Right renal cortex interstitium (tissue), 3 donors: ENCODE results near the gene NKD1. TPM values are rescaled to one million over a fixed set of nuclear protein-coding genes. Genes with fewer than 3 reads are reported as not detected.
"Not testable (repeated sequence)": the region's sequence is repeated elsewhere in the genome, so short reads cannot be mapped to it uniquely, and the experiment has no call there.

Experiments
- DNase-seq, 3 donors: peaks; one replicate each; pipeline ENCODE4 v3.0.0-alpha.2; 2013; ENCODE audit warnings: low read depth in 3 of 3, low spot score in 2 of 3
- polyA plus RNA-seq, 3 donors: library from polyadenylated mRNA; unstranded; fragments of 120-200 nt; gene quantifications; one replicate each; pipeline ENCODE4 v1.2.1, GENCODE V29; 2013; ENCODE audit not compliant: insufficient read length in 3 of 3

Gene NKD1
- polyA plus RNA-seq, 3 donors, result 9.3 to 11.2 (median 10.4) TPM

DNA sequence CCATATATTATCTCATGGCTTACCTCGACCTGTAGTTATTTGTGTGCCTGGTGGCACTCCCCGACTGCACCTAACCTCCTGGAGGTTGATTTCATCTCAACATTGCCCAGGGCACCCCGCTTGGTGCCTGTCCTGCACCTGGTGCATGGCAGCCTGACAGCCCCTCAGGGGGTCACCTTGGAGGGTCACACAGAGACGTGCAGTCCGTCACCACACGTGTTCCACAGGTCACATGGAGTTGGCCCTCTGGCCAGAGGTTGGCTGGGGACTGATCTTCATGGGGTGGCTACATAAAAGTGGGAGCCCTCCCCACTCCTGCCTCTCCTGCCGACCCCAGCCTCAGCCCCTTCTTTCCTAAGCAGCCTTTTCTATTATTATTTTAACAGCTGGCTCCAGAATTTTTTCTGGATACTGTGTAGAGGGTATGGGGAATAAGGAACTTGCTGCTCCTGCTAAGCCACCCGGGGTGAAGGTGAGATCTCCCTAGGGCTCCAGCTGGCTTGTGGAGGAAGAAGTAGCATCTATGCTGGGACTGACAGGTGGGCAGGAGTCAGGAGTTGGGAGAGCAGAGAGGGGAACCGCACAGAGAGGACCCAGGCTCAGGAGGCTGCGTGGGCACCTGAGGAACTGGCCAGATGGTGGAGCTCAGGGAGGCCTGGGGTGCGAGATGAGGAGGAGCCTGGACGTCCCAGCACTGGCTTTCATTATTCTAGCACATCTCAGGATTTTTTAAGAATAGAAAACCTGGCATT lies 12.5 kb upstream of the NKD1 start:
- DNase-seq, result no peak

DNA sequence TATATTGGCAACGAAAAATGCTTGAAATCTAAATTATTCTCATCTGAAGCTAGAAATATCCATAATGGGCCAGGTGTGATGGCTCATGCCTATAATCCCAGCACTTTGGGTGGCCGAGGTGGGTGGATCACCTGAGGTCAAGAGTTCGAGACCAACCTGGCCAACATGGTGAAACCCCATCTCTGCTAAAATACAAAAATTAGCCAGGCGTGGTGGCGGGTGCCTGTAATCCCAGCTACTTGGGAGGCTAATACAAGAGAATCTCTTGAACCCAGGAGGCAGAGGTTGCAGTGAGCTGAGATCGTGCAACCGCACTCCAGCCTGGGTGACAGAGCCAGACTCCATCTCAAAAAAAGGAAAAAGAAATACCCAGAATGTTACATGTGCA lies 11.9 kb upstream of the NKD1 start:
- DNase-seq, result not testable (repeated sequence)

DNA sequence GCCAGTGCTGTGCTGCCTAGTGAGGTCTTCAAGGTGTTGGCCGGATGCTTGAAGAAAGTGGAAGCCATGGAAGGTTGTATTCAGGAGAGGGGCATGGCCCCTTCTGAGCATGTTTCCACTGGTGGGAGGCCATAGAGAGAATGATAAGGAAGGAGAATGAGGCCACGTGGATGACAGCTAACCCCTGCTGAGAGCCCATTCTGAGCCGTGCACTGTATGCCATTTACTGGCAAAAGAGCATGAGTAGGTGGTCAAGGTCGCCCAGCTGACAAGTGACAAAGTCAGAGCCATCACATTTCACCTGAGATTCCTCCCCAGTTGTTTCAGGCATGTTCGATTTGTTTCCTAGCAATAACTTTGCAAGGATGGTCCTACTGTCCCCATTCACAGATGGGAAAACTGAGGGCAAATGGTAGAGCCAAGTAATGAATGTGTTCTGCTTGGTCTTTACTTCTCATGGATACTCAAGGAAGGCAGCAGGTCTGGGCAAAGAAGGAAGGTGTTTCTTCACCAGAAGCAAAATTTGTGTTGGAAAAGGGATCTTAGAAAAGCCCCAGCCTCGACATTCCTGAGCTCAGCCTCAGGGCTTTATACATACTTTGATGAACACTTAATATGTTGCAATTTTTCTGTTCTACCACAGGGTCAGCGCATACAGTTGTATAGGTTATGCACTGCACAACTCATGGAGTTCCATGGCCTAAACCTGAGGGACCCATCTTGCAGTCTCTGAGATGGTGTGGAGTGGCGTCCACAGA lies 10.5 kb upstream of the NKD1 start:
- no peak for DNase-seq

- no peak for DNase-seq
Measured at GRCh38 chr16:50538411-50539052, 9.7 kb upstream of the NKD1 start.

DNA sequence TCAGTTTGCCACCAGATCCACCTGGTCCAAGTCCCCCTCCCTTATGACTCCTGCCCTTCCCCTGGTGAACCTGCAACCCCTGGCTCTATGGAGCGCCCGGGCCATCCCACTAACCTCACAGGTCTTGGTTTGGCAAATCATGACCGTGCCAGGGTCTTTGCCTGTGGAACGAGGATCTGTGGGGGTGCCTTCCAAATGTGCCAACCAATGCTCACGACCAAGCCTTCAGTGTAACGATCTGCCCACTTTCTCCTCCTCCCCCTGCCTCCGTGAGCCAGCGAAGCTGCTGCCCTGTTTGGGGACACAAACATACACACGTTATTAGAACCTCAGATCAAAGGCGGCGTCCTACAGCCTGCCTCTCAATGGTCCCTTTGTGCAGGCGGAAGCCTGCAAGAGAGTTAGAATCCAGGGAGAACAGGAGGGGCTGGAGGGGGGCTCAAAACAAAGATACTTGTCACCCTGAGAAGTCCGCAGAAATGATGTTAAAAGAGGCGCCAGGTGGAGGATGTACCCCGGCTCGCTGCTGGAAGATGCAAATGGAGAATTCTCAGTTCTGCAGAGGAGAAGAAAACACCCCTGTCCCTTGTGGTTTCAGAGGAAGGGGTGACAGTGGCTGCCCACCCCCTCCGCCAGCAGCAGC lies 9.0 kb upstream of the NKD1 start:
- no peak for DNase-seq

DNA sequence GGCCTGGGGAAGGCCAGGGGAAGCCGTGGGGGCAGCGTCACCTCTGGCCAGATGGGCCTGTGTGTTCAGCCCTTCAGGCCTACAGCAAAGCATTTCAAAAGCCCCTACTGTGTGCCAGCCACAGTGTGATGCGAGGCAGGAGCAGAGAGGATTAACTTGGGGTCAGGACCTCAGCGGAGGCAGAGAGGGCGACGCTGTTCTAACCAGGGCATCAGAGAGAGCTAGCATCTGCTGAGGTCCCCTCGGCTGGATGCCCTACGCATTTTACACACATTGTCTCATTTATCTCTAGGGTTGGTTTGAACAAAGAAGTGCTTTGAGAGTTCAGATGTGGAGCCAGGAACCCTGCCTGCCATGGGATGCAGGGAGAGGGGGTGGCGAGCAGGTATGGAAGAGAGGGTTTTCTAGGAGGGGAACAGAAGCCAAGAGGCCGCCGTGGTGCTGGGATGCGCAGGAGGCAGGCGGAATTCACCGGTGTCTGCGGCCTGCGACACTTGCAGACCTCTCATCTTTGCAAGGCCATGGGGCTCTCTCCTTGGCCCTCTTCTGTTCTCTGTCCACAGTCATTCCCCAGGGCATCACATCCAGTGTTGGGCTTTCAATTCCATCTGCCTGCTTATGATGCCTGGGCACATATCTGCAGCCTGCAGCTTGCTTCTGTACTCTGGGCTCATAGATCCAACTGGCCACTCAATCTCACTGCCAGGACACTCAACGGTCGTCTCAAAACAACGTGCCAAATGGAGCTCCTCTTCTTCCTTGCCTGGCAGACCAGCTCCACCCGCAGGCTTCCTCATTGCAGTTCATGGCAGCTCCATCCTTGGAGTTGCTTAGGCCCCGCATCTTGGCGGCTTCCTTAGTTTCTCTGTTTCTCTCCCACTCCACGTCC lies 8.1 kb upstream of the NKD1 start:
- no peak for DNase-seq

DNA sequence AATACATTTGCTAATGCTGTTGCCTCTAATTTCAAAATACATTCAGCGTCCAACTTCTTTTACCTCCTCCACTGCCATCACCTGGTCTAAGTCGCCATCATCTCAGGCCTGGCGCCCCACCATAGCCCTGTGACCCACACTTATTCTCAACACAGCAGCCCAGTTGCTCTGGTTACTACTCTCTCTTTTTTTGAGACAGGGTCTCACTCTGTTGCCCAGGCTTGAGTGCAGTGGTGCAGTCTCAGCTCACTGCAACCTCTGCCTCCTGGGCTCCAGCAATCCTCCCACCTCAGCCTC lies 7.5 kb upstream of the NKD1 start:
- no peak for DNase-seq

DNA sequence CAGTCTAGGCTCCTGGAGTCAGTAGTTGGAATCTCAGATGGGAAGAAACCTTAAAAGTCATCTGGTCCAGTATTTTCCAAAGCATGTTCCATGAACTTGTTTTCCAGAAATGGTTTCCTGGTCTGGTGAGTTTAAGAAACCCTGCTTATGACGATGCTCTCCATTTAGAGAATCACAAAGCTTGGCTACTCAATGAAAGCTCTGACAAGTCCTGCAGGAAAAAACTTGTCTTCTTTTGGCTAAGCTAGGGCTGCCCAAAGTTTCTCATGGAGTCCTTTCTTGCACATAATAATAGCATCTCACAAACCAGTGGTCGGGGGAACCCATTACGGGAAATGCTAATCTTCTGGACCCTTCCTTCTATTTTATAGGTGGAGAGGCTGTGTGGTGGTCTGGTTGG lies 5.5 kb upstream of the NKD1 start:
- no peak for DNase-seq

DNA sequence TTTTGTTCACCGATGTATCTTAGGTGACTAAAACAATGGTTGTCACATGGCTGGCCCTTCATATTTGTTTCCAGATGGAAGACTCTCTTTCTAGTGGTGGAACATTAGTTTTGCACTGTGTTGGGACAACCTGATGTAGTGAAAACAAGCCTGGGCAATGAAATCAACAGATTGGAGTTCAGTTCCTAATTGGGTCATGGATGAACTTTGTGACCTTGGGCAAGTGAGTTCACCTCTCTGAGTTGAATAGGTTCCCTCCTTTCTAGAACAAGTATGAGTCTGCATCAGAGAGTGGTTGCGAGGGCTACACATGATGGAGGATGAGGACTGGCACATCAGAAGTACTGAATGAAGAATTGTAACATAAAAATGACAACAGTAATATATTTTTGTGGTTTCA lies 2.1 kb upstream of the NKD1 start:
- no peak for DNase-seq

GRCh38 chr16:50547340-50548124 lies 664 bp upstream of the NKD1 start:
- no peak for DNase-seq

- DNase-seq, result no peak
Measured at GRCh38 chr16:50548909-50549560, 839 bp downstream of the NKD1 start.

DNA sequence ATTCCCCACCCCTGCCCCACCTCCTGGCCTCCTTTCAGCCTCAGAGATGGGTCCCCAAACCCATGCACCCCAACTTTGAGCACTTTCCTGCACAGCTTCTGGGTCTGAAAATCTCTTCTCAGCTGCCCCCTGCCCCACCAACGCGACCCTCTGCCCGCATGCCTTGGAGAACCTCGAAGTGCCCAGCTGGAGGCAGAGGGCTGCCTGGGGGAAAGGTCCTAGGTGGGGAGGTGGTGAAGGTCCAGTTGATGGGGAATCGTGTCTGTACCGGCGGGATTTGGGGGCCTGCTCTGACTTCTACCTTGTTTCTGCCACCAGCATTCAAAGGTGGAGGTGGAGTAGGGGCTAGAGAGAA lies 1.3 kb downstream of the NKD1 start:
- DNase-seq, result no peak

DNA sequence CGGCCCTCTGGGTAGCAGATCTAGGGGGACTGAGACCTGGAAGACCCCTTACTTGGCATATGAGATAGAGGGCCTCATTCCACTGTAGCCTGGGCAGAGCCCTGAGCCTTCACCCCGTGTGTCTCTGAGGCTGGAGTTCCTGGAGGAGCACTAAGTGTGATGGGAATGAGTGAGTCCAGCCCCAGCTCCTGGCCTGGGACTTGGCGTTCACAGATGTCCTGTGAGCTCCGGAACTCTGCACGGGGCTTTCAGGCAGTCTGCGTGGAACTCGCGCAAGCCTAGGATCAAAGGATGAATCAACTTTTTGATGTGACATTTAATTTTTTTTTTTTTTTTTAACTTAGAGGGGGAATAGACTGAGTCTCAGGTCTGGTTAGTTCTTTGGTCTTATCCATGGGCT lies 1.8 kb downstream of the NKD1 start:
- no peak for DNase-seq

DNA sequence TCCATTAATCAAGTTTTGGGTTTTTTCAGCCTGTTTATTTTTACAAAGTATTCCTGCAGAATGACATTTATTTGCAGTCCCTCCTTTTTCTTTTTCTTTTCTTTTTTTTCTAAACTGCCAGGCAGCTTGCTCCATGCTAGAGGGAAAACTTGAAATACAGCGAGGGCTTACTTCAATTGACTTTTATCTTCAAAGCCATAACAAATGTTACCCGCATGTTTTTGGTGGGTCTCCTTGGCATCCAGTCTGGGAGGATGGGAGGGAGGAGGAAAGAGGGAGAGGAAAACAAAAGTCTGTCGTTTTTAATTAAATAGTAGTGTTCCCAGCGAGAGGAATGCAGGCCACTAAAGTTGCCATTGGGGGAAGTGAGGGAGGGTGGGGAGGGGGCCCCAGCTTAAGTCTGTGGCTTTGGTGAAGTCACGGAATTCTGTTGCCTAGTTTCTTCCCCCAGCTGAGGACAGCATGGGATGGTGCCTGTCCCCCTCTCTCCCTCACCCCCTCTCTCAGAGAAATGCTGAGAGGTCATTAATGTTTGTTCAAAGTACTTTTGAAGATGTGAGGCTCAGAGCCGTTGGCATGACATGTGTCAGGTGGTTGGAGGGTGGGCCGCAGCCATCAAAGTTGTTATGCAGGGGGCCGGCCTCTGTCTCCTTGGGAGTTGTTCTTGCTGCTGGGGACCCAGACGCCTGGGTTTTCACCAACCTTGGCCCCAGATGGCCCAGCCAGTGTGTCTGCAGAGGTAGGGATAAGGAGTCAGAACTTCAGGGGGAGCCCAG lies 2.9 kb downstream of the NKD1 start:
- DNase-seq, result no peak

DNA sequence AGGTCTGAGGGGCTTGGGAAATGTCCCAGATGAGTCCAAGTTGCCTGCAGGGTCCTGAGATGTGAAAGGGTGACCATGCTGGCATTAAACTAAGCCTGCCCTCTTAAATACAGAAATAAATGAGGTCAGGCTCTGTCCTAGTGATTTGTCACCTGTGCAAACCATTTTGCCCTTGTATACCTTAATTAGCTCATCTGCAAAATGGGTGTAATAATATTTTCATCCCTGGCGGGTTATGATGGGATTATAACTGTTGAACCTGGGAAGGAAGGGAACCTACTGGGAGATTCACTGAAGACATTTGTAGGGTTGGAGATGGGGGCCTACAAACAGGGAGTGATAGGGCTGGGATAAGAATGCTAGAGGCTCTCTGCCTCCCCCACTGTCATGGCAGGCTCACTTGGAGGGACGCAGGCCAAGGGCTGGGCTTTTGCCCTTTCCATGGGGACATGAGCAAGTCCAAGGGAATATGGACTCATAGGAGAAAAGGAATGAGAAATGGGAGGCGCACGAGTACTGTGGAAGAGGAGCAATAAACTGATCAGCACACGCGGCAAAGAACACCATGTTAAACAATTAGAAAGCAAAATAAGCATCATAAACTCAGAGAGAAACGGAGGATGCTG lies 4.4 kb downstream of the NKD1 start:
- DNase-seq, result no peak

DNA sequence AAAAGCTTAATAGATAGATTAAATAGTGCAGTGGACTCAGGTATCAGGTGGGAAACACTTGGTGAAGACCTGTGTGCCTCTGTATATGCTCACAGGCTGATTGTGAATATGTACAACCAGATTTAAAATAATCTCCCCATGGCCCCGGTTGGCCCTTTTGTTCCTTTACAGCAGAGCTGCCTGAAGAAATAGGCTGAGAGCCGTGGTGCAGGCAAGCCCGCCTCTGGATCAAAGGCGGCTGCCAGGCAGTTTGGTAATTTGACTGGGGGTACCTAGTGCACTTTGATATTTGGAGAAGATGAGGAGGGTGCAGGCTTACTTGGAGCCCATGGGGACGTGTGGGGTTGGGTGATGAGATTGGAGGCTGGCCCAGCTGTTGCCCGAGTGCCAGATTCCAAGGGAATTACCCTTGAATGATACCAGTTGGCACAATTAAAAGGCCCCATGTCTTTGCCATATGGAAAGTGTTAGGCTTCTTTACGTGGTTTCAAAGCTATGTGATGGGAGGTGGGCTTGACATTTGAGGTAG lies 5.0 kb downstream of the NKD1 start:
- no peak for DNase-seq

DNA sequence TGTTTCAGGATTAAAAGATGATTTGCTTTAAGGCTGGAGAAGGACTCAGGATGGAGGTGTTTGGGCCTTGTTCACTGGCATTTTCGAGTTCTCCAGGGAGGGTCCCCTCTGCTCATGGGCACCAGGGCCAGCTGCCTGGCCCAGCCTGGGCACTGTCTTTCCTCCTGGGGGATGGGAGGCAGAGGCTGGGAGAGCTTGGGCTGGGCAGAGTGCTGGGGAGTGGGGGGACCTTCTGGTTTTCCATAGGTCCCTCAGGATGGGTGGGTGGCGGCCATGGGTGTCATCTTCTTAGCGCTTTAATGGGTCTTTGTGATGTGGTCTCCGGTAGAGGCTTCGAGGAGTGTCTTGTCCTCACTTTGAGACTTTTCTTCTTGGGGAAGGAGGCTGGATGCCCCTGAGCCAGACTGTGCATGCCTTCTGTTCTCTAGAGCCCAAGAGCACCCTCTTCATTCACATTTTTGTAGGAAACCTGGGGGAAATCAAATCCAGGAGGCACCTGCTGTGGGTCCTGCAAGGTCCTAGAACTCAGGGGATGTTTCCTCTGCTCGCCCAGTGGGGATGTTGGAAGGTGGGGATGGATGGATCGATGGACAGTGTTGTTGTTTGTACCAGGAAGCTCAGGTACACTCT lies 5.7 kb downstream of the NKD1 start:
- DNase-seq, result no peak
